Measurements from ENCODE around the gene FAM83G. TPM values are rescaled to one million over a fixed set of nuclear protein-coding genes. Genes with fewer than 3 reads are reported as not detected.
"Not testable (repeated sequence)": the region's sequence is repeated elsewhere in the genome, so short reads cannot be mapped to it uniquely, and the experiment has no call there.

Gene FAM83G
- total RNA-seq, 1 donor from 2014 or later = 1.6 TPM

GRCh38 chr17:19038007-19038406 lies 33.4 kb upstream of the FAM83G start:
- DNase-seq (ENCODE audit: low spot score); H3K27me3 Mint-ChIP-seq (ENCODE audit: unreplicated experiment); H3K4me1 Mint-ChIP-seq (ENCODE audit: unreplicated experiment); H3K27ac Mint-ChIP-seq (ENCODE audit: unreplicated experiment); H3K9me3 Mint-ChIP-seq (ENCODE audit: unreplicated experiment); H3K4me3 Mint-ChIP-seq (ENCODE audit: unreplicated experiment); H3K36me3 Mint-ChIP-seq (ENCODE audit: low read depth, unreplicated experiment): not testable (repeated sequence)

- H3K4me3 Mint-ChIP-seq (ENCODE audit: unreplicated experiment) = not testable (repeated sequence)
Observed at GRCh38 chr17:19037547-19037946, 33.0 kb upstream of the FAM83G start.

GRCh38 chr17:19036186-19036585 lies 31.6 kb upstream of the FAM83G start:
- not testable (repeated sequence) for H3K36me3 Mint-ChIP-seq (ENCODE audit: low read depth, unreplicated experiment); H3K4me1 Mint-ChIP-seq (ENCODE audit: unreplicated experiment); H3K9me3 Mint-ChIP-seq (ENCODE audit: unreplicated experiment); H3K27ac Mint-ChIP-seq (ENCODE audit: unreplicated experiment); H3K4me3 Mint-ChIP-seq (ENCODE audit: unreplicated experiment); H3K27me3 Mint-ChIP-seq (ENCODE audit: unreplicated experiment); DNase-seq (ENCODE audit: low spot score)

More at GRCh38 chr17:19037547-19037946, 33.0 kb upstream of the FAM83G start:
- H3K9me3 Mint-ChIP-seq (ENCODE audit: unreplicated experiment); H3K27ac Mint-ChIP-seq (ENCODE audit: unreplicated experiment); H3K4me1 Mint-ChIP-seq (ENCODE audit: unreplicated experiment); H3K36me3 Mint-ChIP-seq (ENCODE audit: low read depth, unreplicated experiment); H3K27me3 Mint-ChIP-seq (ENCODE audit: unreplicated experiment); DNase-seq (ENCODE audit: low spot score): not testable (repeated sequence)

- H3K9me3 Mint-ChIP-seq (ENCODE audit: unreplicated experiment); DNase-seq (ENCODE audit: low spot score); H3K27me3 Mint-ChIP-seq (ENCODE audit: unreplicated experiment); H3K4me3 Mint-ChIP-seq (ENCODE audit: unreplicated experiment); H3K27ac Mint-ChIP-seq (ENCODE audit: unreplicated experiment); H3K4me1 Mint-ChIP-seq (ENCODE audit: unreplicated experiment); H3K36me3 Mint-ChIP-seq (ENCODE audit: low read depth, unreplicated experiment): not testable (repeated sequence)
Observed at GRCh38 chr17:19032377-19032988, 27.9 kb upstream of the FAM83G start.

DNA sequence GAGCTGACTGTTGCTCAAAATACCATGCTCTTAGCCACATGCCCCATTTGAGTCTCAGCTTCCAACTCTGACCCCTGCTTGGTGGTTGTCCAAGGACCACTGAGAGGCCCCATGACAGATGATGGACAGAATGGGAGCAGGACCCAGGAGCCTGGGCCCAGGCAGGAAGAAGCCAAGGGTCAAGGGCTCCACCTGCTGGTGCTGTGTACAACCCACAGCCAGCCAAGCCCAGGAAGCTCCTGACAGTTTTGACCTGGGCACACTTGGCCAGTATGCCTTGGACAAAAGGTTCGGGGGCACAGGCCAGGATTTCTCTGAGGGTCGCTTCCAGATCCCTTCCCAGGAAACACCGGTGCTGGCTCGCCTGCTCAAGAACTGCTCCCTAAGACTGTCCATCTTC lies 27.2 kb upstream of the FAM83G start:
- not testable (repeated sequence) for H3K4me1 Mint-ChIP-seq (ENCODE audit: unreplicated experiment); H3K27ac Mint-ChIP-seq (ENCODE audit: unreplicated experiment); H3K36me3 Mint-ChIP-seq (ENCODE audit: low read depth, unreplicated experiment); H3K4me3 Mint-ChIP-seq (ENCODE audit: unreplicated experiment); H3K9me3 Mint-ChIP-seq (ENCODE audit: unreplicated experiment); H3K27me3 Mint-ChIP-seq (ENCODE audit: unreplicated experiment)
- DNase-seq (ENCODE audit: low spot score) = peak; percentile 82
- peak; percentile 22 for TF ChIP-seq CTCF (IDR thresholded peaks at IDR 0.05; ENCODE audit: unreplicated experiment)

DNA sequence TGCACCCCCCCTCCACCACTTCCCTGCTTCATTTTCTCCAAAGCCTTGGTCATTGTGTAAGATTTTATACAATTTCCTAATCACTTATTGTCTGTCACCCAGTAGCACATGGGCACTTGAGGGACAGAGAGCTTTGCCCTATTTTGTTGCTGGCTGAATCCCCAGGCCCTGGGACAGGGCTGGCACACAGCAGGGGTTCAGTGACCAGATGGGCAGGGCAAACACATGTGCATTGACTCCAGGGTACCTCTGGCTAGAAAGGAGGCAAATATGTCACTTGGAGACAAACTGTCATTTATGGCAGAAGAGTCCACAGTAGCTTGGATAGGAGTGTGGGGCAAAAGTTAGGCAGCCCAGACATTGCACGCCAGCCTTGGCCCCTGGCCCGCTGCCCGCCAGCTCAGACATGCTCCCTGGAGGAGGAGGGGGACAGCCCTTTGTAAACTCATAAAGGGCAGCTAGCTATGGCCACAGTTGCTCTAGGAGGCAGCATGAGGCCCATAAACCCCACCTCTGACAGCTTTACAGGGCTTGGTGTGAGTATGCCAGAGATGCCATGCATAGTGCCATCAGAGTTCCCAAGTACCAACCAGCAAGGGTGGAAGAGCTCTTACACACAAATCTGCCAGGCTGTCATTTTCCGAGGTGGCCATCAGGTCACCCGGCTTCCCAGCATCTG lies 26.3 kb upstream of the FAM83G start:
- H3K27me3 Mint-ChIP-seq (ENCODE audit: unreplicated experiment); DNase-seq (ENCODE audit: low spot score); H3K27ac Mint-ChIP-seq (ENCODE audit: unreplicated experiment); H3K4me3 Mint-ChIP-seq (ENCODE audit: unreplicated experiment); H3K36me3 Mint-ChIP-seq (ENCODE audit: low read depth, unreplicated experiment); H3K9me3 Mint-ChIP-seq (ENCODE audit: unreplicated experiment); H3K4me1 Mint-ChIP-seq (ENCODE audit: unreplicated experiment): not testable (repeated sequence)

GRCh38 chr17:19029740-19030139 lies 25.2 kb upstream of the FAM83G start:
- H3K4me3 Mint-ChIP-seq (ENCODE audit: unreplicated experiment); H3K9me3 Mint-ChIP-seq (ENCODE audit: unreplicated experiment); H3K27me3 Mint-ChIP-seq (ENCODE audit: unreplicated experiment); H3K36me3 Mint-ChIP-seq (ENCODE audit: low read depth, unreplicated experiment); H3K4me1 Mint-ChIP-seq (ENCODE audit: unreplicated experiment); H3K27ac Mint-ChIP-seq (ENCODE audit: unreplicated experiment); DNase-seq (ENCODE audit: low spot score): not testable (repeated sequence)

- not testable (repeated sequence) for H3K27ac Mint-ChIP-seq (ENCODE audit: unreplicated experiment); DNase-seq (ENCODE audit: low spot score); H3K27me3 Mint-ChIP-seq (ENCODE audit: unreplicated experiment); H3K9me3 Mint-ChIP-seq (ENCODE audit: unreplicated experiment); H3K4me3 Mint-ChIP-seq (ENCODE audit: unreplicated experiment); H3K4me1 Mint-ChIP-seq (ENCODE audit: unreplicated experiment)
- H3K36me3 Mint-ChIP-seq (ENCODE audit: low read depth, unreplicated experiment) = peaks cover 12% of the 10 kb centered on the region
Observed at GRCh38 chr17:19028671-19029070, 24.1 kb upstream of the FAM83G start.

Measured in endothelial cell (in vitro differentiated cells).